Measurements from ENCODE around the gene SCTR.

SCTR gene

DNA sequence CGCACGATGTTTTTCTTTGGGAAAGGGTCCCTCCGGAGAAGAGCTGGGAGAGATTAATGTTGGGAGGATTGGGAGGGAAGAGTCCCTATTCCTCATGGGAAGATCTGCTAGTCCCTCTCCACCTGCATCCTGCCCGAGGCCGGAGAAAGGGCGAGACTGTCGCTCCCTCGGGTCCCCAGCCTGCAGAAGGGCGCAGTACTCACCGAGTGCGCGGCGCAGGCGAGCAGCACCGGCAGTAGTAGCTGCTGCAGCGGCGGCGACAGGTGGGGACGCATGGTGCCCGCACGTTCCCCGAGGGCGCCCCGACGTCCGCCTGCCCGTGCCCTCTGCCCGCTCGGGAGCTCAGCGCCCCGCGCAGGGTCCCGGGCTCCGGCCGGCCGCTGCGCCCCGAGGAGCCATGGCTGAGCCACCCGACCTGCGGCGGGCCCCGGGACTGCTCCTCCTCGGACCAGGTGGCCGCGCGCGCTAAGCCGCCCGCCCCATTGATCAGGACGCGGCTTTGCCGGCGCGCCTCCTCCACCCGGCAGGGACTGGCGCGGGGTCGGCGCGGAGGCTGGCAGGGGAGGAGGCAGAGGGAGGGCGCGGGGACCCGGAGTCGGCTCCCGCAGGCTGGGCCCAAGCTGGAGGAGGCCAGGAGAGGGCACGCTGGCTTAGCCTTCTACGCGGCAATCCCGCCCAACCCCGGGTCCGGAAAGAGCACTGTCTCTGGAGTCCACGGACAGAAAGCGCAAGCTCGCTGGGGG, at the start of gene SCTR:
TSS of gene SCTR (minus strand) at position 532 of the 743 bp plus-strand sequence. CDS start at position 275, 257 bp downstream.
- DNase-seq, result no peak

DNA sequence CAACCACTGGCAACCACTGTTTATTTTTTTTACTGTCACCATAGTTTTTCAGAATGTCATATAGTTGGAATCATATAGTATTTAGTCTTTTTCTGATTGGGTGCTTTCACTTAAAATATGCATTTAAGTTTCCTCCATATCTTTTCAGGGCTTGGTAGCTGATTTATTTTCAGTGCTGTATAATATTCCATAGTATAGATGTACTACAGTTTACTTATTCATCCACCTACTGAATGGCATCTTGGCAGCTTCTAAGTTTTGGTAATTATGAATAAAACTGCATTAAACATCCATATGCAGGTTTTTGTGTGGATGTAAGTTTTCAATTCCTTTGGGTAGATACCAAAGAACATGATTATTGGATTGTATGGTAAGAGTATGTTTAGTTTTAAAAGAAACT, 43.0 kb upstream of the SCTR start:
- no peak for DNase-seq

DNA sequence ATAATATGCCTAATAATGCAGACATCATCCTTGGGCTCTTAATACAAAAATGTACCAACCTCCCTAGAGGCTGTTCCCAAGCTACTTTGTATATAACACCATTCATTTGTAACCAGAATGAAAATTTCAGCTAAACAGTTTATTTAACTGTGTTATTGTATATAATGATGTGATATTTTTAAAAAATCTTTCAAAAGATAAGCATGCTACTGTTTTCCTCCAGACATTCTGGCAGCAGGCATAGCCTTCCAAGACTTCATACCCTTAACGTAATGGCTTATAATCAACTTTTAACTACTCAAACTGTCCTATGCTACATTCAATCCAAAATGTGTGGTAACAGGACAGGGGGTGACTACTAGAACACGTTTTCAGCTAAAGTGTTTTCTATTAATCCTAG, 41.2 kb upstream of the SCTR start:
- DNase-seq, result no peak

DNA sequence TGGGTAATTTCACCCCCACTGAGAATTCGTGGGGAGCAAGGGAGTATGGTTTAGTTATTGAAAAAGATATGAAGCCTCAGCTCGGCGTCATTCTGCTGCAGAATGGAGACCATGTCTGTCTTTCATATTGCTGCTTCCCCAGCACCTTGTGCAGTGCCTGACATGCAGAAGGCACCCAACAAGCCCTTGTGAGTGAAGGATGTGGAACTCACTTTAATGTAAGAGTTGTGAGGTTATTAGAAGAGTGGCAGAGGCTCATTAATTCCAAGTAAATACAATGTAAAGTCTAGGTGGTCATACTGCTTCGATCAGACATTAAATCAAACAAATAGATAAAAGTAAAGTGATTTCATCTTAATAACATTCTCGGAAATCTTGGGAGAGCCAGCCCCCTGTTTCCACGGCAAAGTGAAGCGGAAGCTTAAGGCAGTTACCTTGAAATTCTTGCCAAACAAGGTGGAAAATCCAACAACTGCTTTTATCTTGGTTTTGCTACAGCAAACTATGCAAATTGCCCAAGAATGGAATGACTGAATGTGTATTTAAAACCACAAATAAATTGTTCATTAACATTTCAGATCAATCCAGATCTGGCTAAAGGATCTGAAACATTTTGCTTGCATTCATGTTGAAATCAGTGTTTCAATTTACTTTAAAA, 29.5 kb upstream of the SCTR start:
- no peak for DNase-seq

DNA sequence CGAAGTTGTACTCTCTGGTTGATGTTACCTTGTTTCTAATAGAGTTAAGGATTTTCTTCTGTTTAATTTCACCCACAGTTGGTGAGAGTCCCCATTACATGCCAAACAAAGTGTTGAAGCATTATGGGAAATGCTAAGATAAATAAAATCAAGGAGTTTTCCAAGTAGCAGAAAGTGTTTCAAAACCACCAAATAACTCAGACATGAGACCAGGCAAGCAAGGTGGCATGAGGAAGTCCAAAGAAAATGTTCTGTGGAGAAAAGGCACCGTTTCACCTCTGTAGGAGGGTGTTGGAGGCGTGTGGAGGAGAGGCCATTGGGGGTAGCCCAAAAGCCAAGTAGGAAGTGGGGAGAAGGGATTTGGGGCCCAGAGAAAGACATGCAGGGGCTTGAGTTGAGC, 28.6 kb upstream of the SCTR start:
- DNase-seq, result no peak

DNA sequence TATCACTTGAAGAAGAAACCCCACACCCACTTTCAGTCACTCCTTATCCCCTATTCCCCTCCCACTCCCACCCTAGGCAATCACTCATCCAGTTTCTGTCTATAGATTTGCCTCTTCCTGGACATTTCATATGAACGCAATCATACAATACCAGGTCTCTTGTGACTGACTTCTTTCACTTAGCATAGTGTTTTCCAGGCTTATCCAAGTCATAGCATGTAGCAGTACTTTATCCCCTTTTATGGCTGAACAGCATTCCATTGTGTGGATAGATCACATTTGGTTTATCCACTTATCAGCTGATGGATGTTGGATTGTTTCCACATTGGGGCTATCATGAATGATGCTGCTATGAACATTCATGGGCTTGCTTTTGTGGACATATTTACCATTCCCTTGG, 26.6 kb upstream of the SCTR start:
- no peak for DNase-seq

DNA sequence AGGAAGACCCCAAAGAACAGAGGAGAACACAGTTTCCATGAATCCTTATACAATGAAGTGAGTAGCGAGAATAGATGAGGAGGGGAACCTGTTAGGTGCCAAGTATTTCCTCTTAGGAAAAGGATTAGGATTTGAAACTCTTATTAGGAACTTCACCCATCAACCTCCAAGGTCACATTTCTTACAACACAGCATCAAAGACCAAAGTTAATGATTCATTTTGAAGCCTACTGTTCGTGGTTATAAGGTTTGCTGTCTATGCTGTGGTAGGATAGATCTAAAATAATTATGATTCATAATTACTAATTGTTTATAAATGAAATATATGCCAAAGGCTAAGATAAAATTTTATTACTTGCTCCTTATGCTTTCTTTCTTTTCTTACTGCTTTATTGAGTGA, 26.1 kb upstream of the SCTR start:
- DNase-seq, result no peak

DNA sequence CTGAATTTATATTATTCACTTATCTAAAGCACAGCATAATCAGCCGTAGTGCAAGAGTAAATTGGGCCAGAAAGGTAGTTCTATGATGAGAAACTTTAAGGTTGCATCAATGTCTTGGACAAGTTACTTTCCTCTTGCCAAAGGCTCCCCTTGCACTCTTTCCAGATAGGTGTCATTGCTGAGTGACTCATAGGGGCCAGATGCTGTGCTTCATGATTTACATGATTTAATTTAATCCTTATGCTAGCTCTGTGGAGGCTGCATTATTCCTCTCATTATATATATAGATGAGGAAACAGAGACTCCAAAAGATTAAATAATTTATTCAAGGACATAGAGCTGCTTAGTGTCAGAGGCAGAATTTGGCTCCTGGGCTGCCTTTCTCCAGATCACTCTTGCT, 25.0 kb upstream of the SCTR start:
- no peak for DNase-seq

DNA sequence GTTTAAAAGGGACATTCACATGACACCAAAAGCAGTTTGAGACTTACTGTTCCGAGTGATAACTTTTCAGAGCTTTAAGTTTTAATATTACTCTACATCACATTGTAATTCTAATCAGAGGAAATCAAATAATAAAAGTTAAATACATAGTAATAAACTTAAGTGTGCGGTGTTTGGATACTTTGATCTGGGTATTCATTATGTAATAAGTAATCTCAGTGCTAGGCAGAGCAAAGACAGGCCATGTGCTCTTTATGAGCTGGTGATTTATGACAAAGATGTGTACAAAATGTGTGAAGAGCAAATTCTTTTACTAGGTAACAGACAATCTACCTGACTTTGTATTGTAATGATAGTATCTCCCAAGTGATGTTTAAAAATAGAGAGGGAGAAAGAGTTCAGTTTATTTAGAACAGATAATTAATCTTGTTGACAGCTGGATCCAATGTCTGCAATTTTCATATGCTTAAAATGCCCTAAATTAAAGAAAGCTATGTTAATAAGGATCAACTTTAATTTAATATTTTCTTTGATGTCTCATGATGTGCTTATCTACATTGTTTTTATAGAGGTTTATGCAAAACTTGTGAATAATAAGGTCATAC, 24.3 kb upstream of the SCTR start:
- DNase-seq, result no peak

DNA sequence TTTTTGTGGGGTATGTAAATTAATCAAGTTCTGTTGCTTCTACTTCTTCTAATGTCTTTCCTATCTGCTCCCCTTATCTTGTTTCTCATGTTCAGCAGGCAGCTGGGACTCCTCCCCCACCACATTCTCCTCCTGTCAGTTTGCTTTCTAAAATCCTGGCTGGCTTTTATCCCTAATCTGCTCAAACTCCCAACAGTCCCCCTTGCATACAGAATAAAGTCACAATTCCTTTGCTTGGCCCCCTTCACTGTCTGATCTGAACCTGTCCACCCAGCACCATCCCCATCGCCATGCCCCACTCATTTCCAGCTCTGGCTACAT, 22.1 kb upstream of the SCTR start:
- no peak for DNase-seq

DNA sequence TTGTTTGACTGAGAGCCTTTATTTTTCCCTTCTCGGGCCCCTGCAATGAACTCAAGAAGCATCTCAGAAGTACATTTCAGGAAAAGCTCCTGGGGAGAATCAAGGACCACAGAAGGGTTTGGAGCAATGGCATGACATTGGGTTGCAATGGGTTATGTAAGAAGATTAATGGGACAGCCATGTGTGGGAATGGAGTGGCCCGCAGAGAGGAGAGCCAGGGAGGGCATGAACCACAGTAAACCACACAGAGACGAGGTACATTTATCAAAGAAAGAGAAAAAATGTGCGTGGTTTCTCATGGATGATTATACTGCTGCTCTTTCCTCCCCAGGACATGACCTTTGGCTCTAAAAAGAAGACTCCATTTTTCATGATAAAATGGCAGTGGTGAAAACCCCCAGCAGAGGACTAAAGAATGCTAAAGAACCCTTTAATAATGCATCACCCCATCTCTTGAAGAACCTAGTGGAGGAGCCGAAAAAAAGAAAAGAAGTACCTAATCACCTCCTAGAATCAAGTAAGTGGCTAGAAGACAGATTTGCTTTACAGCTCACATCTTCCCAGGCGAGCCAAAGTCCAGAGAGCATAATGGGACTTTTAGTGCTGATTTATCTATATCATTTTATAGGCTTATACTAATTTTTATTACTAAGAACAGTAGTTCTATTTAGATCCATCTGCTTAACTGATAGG, 21.6 kb upstream of the SCTR start:
- DNase-seq, result no peak

DNA sequence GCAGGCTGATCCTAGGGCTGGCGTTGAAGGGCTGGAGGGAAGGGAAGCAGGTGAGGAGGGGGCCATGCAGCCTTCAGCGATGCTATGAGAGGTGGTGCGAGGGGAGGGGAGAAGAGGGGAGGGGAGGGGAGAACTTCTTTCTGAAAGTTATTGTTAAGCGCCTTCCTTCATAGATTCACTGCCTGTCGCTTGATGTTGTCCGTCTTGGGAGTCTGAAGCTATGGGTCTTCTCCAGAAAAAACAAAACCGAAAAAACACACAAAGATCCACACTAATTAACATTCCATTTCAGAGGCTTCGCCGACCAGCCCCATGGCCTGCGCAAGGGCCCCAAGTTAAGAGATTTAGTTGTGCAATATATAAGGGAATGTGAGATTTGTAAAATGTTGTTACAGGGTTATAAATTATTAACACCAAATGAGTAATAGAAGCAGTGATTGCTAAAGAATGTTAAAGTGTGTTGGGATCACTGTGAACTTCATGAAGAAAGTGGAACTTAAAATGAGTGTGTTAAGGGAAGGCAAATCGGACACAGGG, 20.7 kb upstream of the SCTR start:
- DNase-seq, result no peak

DNA sequence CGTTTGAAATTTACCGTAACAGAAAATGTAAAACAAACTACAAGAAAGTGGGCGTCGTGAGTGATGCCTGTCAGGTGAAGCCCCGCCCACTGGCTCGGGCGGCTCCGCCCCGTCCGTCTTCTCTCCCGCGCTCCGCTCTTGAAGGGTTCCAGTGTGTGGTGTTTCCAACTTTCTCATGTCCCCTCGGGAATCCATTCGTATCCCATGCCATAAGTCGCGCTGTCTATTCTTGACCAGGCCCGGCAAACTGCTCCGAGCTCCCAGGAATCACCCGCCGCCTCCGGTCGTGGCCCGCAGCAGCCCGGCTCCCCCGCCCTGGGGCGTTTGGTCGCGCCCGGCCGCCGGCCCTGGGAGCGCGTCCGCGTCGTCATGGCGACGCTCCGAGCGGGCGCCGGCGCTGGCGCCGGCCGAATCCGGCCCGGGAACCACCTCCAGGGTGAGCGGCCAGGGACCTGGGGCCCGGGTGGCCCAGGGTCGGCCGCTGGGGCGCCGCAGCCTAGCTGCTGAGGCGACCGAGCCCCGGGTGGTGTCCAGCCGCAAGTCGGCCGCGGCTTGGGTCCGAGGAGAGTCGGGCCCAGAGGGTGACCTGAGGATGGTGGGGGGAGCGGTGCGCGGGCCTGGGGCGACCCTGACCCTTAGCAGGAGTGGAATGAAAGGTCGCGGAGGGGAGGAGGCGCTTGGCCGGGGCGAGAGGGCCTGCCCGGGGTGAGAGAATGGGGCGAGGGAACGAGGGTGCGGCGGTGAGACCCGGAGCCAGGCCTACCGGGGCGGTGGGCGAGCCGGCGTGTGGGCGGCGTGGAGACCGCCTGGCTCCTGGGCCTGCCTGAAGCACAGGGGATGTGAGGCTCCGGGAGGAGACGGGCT, 20.0 kb upstream of the SCTR start, which contains the start of gene CFAP221:
TSS of gene CFAP221 (plus strand) at position 375 of the 864 bp plus-strand sequence. CDS start 1,683 bp downstream, outside the sequence.
- DNase-seq, result peak; percentile 31

DNA sequence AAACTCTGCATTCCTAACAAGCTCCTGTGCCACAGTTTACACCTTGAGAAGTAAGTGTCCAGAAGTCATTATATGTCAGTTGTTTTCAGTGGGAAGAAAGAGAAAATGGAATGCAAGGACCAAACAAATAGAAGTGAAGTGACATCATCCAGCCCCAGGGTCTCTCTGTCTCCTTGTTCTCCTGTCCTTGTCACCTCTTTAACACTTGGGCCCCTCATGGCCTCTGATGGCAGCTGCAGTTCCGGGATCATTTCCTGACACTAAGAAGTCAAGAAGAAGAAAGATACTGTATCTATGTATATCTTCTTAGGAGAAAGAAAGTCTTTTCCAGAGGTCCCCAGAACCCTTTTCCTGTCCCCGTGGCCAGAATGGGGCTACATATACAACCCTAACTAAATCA, 17.2 kb upstream of the SCTR start:
- DNase-seq, result no peak

DNA sequence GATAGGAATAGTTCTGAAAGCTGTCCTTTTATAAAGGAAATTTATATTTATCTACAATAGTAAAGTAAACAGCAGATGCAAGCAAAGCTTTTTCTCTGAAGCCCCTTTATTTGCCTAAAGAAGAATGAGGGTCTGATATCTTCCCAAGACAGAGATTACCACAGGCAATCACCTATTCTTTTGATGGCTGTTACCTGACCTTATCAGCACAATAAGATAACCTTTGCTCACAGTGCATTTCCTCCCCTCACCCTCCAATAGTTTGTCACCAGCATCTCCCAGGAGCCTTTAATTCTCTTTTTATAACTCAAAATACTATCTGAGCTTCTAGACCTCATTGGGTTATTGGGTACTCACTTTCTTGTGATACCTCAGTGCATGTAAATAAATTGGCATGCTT, 13.5 kb upstream of the SCTR start:
- no peak for DNase-seq

DNA sequence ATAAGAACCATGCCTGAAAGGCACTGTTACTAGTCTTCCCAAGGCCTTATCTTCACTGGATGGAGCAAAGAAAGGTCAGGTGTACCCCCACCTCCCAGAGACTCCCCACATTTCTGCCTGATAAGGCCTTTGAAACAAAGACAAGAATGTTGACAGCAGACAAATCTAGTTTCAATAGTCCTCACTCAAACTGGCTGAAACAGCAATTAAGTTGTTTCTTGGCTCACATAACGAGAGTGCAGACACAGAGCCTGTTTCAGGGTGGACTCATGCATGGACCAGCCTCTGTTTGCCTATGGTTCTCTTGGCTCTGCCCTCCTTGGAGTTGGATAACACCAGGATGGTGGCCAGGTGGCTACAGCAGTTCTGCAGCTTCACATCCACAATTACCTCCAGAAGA, 12.4 kb upstream of the SCTR start:
- no peak for DNase-seq

DNA sequence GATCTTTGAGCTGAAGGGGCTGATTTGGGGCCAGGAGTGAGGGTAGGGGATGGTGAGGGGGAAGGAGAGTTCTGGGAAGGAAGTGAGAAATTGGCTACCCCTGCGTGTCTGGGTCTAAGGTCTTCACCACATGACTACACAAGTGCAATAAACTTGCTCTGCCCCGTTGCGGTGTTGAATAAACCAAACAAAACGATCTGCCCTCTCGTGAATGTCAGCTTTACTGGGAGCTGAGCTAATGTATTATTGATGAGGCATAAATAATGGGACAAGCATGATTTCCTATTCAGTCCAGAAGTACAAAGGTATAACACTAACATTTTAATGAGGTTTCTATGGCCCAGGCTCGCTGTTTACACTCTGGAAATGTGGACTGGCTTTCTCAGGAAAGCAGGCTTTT, 11.9 kb upstream of the SCTR start:
- DNase-seq, result no peak

DNA sequence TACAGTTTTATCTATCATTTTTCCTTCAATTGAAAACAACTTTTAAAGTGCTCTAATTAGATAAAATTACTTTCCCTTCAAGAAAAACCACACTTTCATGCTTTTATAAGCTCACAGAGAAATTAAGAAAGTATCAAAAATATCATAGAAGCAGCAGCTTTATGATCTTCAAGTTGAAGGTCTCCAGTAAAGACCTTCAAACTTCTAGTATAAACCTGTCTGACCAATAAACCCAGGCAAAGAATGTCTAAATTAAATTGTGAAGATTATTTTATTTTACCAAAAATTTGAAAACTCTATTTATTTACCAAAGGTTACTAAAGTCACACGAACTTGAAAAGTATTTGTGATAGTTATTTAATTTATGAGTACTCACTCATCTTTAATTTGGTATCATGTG, 9.3 kb upstream of the SCTR start:
- no peak for DNase-seq

DNA sequence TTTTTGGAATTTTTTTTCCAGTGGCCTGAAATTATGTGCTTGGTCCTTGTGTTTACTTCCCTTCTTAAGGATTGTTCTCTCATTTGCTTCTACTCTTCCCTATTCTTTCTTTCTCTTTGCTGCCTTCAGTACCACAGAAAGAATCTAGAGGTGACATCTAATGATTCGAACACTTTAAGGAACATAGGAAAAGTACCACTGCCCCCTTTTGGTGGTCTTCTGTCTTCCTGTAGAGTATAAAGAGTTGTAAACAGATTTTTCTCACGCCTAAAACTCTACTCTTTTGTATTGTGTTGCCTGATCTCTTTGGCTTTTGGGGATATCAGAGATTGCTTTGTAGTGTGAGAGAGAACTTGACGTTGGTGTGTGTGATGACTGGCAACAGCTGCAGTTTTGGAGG, 7.0 kb upstream of the SCTR start:
- no peak for DNase-seq

DNA sequence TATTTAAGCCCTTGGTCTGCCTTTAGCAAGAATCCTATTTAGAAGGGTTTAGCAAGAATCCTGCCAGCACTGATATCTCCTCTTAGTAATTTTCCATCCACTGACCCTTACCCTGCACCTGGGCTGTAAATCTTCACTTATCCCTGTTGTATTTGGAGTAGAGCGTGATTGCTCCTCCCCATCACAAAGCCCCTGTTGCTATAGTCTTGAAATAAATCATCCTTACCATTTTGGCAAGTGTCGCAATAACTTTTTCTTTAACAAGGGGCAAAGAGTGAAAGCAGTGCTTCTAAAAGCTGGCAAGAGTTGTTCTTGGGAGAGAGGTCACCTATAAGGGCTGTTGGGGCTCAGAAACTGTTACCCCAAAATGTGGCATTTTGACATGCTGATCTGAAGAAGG, 3.7 kb upstream of the SCTR start:
- DNase-seq, result no peak

DNA sequence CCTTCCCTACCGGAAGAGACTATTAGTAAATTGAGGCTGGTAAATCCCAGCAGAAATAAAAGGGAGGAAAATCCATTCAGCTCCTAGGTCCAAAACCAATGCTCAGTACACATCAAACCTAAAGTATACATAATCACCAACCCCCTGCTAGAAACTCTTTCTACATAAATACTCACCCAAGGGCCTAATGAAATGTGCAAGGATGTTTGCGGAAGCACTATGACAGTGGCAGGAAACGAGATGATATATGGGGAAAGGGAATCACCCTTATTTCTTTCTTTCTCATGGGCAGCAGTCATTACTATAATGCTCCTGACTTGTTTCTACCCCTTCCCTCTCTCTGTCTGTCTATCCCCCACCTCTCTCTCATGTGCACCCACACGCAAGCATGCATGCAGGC, 1.3 kb upstream of the SCTR start:
- DNase-seq, result no peak

DNA sequence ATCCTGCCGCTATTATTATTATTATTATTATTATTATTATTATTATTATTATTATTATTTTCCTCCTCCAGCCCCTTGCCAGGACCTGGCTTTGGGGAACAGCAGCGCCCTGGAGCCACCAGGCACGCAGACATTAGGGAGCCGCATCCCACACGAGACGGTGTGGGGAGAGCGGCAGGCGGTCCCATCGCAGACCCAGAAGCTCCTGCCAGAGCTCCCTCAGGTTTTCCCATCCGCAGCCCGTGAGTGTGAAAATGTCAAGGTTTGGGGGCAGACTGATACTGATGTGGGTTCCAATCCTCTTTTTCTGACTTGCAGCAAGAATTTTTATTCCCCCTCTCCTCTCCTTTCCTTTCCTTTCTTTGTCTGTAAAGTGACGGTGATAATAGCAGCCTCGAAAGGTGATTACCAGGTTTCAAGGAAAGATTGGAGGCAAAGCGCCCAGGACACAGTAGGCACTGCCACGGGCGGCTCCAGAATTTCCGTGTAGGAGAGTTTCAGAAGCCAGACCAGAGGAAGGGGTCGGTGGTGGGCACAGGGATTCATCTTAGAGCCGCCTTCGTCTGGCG, 816 bp downstream of the SCTR start:
- no peak for DNase-seq

All from NCI-H1436 (cell line).